NCI-H69 (cell line): ENCODE data around the gene ERVK3-1.
"Not testable (repeated sequence)": the region's sequence is repeated elsewhere in the genome, so short reads cannot be mapped to it uniquely, and the experiment has no call there.

Source experiments
- DNase-seq: peaks from one replicate; lab custom pipeline; 2025; lab: John Stamatoyannopoulos, UW

ERVK3-1 gene

DNA sequence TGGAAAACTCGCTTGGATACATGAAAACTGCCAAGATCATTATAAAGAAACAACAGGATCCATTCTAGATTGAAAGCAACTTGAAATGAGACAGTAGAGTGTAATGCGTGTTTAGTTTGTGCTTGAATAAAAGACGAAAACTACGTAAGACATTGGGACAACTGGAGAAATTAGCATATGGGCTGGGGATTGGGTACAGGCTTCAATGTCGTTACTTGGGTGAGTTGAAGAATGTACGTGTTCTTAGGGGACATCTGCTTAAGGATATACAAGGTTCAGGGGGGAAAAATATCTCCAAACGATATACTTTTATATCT is 471 bp upstream of the ERVK3-1 start:
- DNase-seq = no peak

DNA sequence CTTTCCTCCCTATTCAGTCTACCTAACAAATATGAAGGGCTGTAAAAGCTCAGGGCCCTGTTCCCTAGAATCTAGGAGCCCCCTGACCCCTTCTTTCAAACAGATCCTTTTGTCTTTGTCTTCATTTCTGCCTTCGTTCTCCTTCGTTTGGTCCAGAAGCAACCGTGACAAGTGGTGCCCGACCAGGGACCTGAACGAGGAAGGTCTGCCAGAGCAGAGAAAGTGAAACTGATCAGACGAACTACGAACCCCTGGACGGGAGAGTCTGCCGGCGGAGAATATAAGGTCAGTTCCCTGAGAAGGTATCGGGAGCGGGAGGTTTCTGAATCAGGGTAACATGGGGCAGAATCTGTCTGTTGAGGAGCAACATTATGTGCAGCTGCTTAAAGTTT is 751 bp downstream of the ERVK3-1 start:
- no peak for DNase-seq

- no peak for DNase-seq
Measured at GRCh38 chr19:58307736-58308135, 2.6 kb downstream of the ERVK3-1 start.

DNA sequence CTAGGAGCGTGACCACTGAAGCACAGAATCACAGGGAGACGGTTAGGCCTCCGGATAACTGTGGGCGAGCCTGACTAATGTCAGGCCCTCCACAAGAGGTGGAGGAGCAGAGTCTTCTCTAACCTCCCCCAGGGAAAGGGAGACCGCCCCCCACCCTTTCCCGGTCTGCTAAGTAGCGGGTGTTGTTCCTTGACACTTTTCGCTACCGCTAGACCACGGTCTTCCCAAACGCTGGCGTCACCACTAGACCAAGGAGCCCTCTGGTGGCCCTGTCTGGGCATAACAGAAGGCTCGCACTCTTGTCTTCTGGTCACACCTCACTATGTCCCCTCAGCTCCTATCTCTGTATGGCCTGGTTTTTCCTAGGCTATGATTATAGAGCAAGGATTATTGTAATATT is 5.5 kb downstream of the ERVK3-1 start:
- DNase-seq = not testable (repeated sequence)

DNA sequence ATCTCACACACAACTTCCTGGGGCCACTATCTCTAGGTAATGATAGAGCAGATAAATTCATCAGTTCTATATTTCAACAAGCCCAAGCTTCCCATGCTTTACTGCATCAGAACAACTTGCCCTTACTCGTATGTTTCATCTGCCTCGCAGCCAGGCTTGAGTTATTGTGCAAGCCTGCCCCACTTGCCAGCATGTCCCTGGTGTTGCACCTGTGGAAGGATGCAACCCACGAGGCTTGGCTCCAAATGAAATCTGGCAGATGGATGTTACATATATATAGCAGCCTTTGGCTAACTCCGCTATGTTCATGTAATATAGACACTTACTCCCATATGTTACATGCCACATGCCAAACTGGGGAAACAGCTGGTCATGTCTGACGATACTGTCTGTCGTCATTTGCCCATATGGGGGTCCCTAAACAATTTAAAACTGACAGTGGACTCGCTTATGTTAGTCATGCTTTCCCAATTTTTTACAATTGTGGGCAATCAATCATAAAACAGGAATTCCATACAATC is 6.2 kb downstream of the ERVK3-1 start:
- no peak for DNase-seq

DNA sequence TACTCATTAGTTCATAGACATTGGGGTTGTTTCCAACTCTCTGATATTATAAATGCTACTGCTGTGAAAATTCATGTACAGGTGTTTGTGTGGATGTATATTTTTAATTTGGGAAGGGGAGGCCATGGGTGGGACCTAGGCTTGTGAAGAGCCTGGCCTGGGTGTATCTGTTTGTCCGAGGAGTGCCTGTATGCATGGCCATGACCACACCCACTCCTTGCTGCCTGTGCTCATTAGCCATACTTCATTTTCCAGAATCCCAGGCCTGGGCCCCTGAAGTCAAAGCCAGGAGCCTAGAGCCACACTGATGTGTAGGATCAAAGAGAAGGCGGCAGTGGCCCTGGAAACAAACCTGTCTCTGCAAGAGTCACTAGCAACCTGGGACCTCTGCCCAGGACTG is 10.4 kb downstream of the ERVK3-1 start:
- no peak for DNase-seq

DNA sequence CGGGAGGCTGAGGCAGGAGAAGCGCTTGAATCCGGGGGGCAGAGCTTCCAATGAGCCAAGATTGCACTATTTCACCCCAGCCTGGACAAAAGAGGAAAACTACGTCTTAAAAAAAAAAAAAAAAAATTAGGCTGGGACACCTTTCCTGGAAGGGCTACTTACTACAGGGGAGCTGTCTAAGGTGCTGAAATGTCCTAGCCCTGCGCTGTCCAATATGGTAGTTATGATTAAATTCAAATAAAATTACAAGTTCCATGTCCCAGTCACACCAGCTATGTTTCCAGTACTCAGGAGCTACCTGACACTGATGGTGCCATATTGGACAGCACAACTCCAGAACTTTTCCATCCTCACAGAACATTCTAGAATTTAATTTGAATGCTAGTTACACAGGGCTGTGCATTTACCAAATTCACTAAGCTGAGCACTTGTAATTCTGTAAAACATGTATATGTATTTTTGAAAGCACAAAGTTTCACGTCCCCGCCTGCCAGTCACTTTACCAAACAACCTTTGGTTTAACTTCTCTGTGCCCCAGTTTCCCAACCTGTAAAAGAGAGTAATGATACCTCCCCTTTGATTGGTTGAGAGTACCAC is 12.4 kb downstream of the ERVK3-1 start:
- DNase-seq = no peak

DNA sequence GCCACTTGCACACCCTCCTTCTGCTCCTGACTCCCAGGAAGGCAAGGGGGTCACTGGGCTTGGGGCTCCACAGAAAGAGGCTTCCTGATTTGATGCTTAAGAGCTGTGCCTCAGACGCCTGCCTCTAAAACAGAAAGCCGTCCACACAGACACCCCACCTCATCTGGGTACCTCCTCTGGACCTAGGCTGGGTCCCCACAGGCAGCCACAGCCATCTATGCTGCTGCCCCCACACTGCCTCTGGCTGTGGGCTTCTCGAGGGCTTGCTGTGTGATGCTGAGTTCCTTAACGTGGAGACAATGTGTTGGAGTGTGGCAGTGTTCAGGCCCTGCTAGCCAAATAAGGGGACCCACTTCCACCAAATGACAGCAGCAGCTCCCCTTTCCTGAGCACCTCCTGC is 13.1 kb downstream of the ERVK3-1 start:
- DNase-seq = no peak

DNA sequence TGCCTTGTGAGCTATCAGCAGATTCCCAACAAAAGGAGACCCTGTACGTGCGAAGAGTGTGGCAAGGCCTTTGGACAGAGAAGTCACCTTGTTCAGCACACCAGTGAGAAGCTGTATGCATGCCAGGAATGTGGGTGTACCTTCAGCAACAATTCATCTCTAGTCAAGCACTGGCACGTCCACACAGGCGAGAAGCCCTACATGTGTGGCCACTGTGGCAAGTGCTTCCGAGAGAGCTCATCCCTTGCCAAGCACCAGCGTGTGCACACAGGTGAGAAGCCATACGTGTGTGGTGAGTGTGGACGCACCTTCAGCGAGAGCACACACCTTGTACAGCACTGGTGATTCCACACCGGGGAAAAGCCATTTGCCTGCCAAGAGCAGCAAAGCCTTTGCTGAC is 14.1 kb downstream of the ERVK3-1 start:
- DNase-seq = no peak

- DNase-seq = peak; percentile 82
Measured at GRCh38 chr19:58325311-58326022, 20.3 kb downstream of the ERVK3-1 start.

- DNase-seq = peak; percentile 44
Measured at GRCh38 chr19:58326501-58326913, 21.3 kb downstream of the ERVK3-1 start.

GRCh38 chr19:58326914-58327726 is 21.9 kb downstream of the ERVK3-1 start, which contains the start of gene ZSCAN22:
TSS of gene ZSCAN22 (plus strand) at chr19:58326994. CDS start at chr19:58334803, 7,809 bp downstream.
- DNase-seq = peak; percentile 99

- DNase-seq = no peak
Measured at GRCh38 chr19:58328999-58329398, 23.8 kb downstream of the ERVK3-1 start.

DNA sequence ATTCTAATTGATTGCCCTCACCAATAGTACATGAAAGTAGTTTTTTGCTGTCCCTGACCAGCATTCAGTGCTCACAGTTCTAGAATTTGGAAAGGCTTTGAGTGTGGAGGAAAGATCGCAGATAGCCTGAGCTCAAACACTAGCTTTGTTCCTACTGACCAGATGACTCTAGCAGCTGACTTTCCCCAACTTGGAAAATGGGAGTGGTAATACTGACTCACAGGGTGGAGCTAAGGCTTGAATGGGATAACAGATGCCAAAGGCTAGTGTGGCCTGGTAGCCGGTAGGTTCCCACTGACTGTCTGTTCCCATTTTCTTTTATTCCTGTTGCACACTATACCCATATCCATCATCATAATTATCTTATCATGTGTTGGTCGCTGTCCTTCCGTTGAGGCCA is 25.3 kb downstream of the ERVK3-1 start:
- DNase-seq = no peak

DNA sequence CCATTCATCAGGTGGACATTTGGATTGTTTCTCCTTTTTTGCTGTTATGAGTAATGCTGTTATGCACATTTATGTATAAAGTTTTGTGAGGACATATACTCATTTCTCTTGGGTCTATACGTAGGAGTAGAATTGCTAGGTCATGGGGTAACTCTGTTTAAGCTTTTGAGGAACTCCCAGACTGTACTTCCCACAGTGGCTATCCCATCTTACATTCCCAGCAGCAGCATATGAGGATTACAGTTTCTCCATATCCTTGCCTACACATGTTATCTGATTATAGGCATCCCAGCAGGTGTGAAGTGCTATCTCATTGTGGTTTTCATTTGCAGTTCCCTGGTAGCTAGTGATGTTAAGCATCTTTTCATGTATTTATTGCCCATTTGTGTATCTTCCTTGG is 27.5 kb downstream of the ERVK3-1 start:
- DNase-seq = no peak

DNA sequence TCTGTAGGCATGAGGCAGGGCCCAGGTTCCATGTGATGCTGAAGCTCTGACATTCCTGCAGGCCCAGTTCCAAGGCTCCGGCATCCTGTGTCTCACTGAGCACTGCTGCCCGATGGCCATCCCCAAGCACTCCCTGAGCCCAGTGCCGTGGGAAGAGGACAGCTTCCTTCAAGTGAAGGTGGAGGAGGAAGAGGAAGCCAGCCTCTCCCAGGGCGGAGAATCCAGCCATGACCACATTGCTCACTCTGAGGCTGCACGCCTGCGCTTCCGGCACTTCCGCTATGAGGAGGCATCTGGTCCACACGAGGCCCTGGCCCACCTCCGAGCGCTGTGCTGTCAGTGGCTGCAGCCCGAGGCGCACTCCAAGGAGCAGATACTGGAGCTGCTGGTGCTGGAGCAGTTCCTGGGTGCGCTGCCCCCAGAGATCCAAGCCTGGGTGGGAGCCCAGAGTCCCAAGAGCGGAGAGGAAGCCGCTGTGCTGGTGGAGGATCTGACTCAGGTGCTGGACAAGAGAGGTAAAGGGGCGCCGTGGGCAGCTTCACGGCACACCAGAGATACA is 29.6 kb downstream of the ERVK3-1 start:
- DNase-seq = no peak

DNA sequence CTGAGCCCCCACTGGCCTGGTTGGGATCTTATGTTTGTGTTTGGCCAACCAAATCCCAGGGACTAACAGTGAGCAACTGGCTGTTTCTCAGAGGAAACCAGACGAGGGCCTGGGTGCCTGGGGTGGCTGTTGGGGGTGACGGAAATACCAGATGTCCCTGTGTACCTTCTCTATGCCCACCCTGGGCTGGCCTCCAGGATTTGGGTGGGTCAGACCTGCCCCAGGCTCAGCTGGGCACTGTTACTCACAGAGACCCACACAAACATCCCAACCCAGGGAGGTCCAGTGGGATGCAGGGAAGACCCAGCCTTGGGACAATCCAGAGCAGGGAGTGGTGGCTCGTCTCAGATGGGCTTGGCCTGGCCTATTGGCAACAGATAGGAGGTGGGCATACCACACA is 30.5 kb downstream of the ERVK3-1 start:
- DNase-seq = no peak

- DNase-seq = no peak
Measured at GRCh38 chr19:58336216-58336615, 31.0 kb downstream of the ERVK3-1 start.

GRCh38 chr19:58336820-58337219 is 31.6 kb downstream of the ERVK3-1 start:
- no peak for DNase-seq

DNA sequence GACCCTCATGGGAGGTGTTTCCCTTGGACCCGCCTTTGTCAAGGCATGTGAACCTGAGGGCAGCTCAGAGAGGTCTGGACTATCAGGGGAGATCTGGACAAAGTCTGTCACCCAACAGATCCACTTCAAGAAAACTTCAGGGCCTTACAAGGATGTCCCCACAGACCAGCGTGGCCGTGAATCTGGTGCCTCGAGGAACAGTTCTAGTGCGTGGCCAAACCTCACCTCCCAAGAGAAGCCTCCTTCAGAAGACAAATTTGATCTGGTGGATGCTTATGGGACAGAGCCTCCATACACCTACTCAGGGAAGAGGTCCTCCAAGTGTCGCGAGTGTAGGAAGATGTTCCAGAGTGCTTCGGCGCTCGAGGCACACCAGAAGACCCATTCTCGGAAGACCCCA is 33.2 kb downstream of the ERVK3-1 start:
- no peak for DNase-seq

- DNase-seq = no peak
Measured at GRCh38 chr19:58338825-58339558, 33.8 kb downstream of the ERVK3-1 start.

DNA sequence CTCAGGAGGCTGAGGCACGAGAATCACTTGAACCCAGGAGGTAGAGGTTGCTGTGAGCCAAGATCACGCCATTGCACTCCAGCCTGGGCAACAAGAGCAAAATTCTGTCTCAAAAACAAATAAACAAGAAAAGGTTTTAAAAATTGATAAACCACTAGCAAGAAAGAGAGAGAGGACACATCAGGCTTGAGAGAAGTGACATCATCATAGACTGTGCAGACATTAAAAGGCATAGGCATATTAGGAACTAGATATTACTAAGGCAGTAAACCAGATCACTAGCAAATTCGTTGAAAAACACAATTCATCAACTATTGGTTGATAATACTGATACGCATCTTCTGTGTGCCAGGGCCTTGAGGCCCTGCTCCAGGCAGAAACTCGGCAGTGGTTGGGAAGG is 40.4 kb downstream of the ERVK3-1 start:
- no peak for DNase-seq
